Omental fat pad (tissue), 4 donors: ENCODE measurements around the gene FABP1. TPM values are rescaled to one million over a fixed set of nuclear protein-coding genes. Genes with fewer than 3 reads are reported as not detected.

Experiments
- ATAC-seq: fragments of 150-250 bp; one replicate; pipeline ENCODE4 v1.9.1; 2016; ENCODE audit warnings: mild to moderate bottlenecking, moderate library complexity; ENCODE audit not compliant: low FRiP score
- DNase-seq: peaks from one replicate; pipeline ENCODE4 v3.0.0-alpha.2; 2019; ENCODE audit warnings: low spot score
- CTCF ChIP-seq, 3 donors: fragments of 450-650 bp; IDR thresholded peaks; one replicate each; pipeline ENCODE4 v1.5.1; 2016 to 2017; ENCODE audit warnings: antibody characterized with exemption in 3 of 3, mild to moderate bottlenecking in 3 of 3, moderate library complexity in 2 of 3
- total RNA-seq, 4 donors: library from RNA; depleted of rRNA; stranded (reverse); fragments of >200 nt; gene quantifications; one replicate each; pipeline ENCODE4 v1.1.0, GENCODE V29; 2016

Gene FABP1
- total RNA-seq, 4 donors from 2014 or later, result not detected

GRCh38 chr2:88098558-88098900, 29.3 kb downstream of the FABP1 start:
- ATAC-seq, result no peak
- TF ChIP-seq CTCF (IDR thresholded peaks at IDR 0.05), result no peak

GRCh38 chr2:88097891-88098557, 29.8 kb downstream of the FABP1 start:
- ATAC-seq (no peak), DNase-seq (no peak)
- no peak for TF ChIP-seq CTCF (IDR thresholded peaks at IDR 0.05)

More at GRCh38 chr2:88098558-88098900, 29.3 kb downstream of the FABP1 start:
- no peak for DNase-seq

- TF ChIP-seq CTCF (IDR thresholded peaks at IDR 0.05), result no peak
- DNase-seq (no peak), ATAC-seq (no peak)
These were observed 30.7 kb downstream of the FABP1 start for GRCh38 chr2:88097192-88097591.

GRCh38 chr2:88096708-88097107, 31.2 kb downstream of the FABP1 start:
- ATAC-seq, result no peak
- no peak for DNase-seq
- TF ChIP-seq CTCF (IDR thresholded peaks at IDR 0.05), result no peak

- TF ChIP-seq CTCF (IDR thresholded peaks at IDR 0.05), result no peak
- DNase-seq (no peak), ATAC-seq (no peak)
These were observed 32.8 kb downstream of the FABP1 start for GRCh38 chr2:88095022-88095421.

GRCh38 chr2:88092773-88093172, 35.1 kb downstream of the FABP1 start:
- ATAC-seq (no peak), DNase-seq (no peak)
- TF ChIP-seq CTCF (IDR thresholded peaks at IDR 0.05), result no peak

GRCh38 chr2:88091943-88092342, 35.9 kb downstream of the FABP1 start:
- DNase-seq (no peak), ATAC-seq (no peak)
- no peak for TF ChIP-seq CTCF (IDR thresholded peaks at IDR 0.05)
